ENCODE measurements around the gene MPP3. TPM values are rescaled to one million over a fixed set of nuclear protein-coding genes. Genes with fewer than 3 reads are reported as not detected.

The MPP3 gene
- total RNA-seq, 1 donor from 2014 or later = 6.1 TPM

GRCh38 chr17:43826206-43826605 is 6.7 kb downstream of the MPP3 start:
- peaks cover 8% of the 10 kb centered on the region for H3K27me3 Mint-ChIP-seq (ENCODE audit: insufficient read depth, low read depth)
- Histone ChIP-seq H3K27me3 (peaks cover 2% of the 10 kb centered on the region), H3K4me2 (no peak overlapping the region), H3K36me3 (no peaks in the 10 kb centered on the region), H2AFZ (replicated peaks) (no peak overlapping the region), H3K9me3 (ENCODE audit: low read depth) (no peaks in the 10 kb centered on the region), H3K27ac (no peak overlapping the region), H3K79me2 (ENCODE audit: low read depth) (no peaks in the 10 kb centered on the region), H3K4me3 (no peak overlapping the region), H3F3A (ENCODE audit: low read depth) (no peaks in the 10 kb centered on the region), H3K9ac (no peak overlapping the region), H3K4me1 (no peaks in the 10 kb centered on the region), H4K20me1 (ENCODE audit: low read depth) (no peaks in the 10 kb centered on the region)
- DNase-seq (ENCODE audit: low spot score) = no peak
- peaks cover 9% of the 10 kb centered on the region for H3K4me1 Mint-ChIP-seq
- H3K9me3 Mint-ChIP-seq = no peaks in the 10 kb centered on the region
- no peak for TF ChIP-seq CTCF (IDR thresholded peaks at IDR 0.05)
- no peak for TF ChIP-seq EZH2 (IDR thresholded peaks at IDR 0.05)
- TF ChIP-seq EZH2phosphoT487 (IDR thresholded peaks at IDR 0.05) = no peak
- H3K4me3 Mint-ChIP-seq = no peak overlapping the region
- H3K27ac Mint-ChIP-seq = no peak overlapping the region
- H3K36me3 Mint-ChIP-seq = peaks cover 2% of the 10 kb centered on the region

DNA sequence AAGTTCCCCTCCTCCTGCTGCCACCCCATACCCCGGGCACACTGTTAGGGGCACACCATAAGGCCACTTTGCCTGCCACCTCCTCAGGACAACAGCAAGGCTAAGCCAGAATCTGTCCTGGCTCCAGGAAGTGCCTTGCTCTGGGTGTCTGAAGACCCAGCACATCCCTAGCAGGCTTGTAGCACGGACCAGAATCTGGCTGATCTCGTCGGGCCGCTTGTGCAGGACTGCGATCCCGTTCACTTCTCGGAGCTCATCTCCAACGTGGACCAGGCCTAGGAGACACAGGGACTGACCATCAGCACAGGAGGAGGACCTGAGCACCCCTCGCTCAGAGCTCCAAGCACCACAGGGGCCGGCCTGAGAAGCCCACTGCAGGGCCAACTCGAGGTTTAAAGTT is 7.4 kb downstream of the MPP3 start:
- no peaks in the 10 kb centered on the region for H4K20me1 ChIP-seq (ENCODE audit: low read depth)
- no peaks in the 10 kb centered on the region for H3F3A ChIP-seq (ENCODE audit: low read depth)
- H3K79me2 ChIP-seq (ENCODE audit: low read depth) = no peaks in the 10 kb centered on the region
- H3K9ac ChIP-seq = no peak overlapping the region
- Mint-ChIP-seq H3K27me3 (ENCODE audit: insufficient read depth, low read depth) (peaks cover 6% of the 10 kb centered on the region), H3K27ac (no peak overlapping the region), H3K9me3 (no peaks in the 10 kb centered on the region), H3K36me3 (peaks cover 2% of the 10 kb centered on the region), H3K4me3 (no peak overlapping the region), H3K4me1 (peaks cover 3% of the 10 kb centered on the region)
- H3K27me3 ChIP-seq = no peaks in the 10 kb centered on the region
- no peaks in the 10 kb centered on the region for H3K9me3 ChIP-seq (ENCODE audit: low read depth)
- no peaks in the 10 kb centered on the region for H3K4me1 ChIP-seq
- DNase-seq (ENCODE audit: low spot score) = no peak
- no peak overlapping the region for H3K27ac ChIP-seq
- H3K4me2 ChIP-seq = no peak overlapping the region
- no peaks in the 10 kb centered on the region for H3K36me3 ChIP-seq
- no peak overlapping the region for H2AFZ ChIP-seq (replicated peaks)
- TF ChIP-seq CTCF (IDR thresholded peaks at IDR 0.05) (no peak), EZH2phosphoT487 (IDR thresholded peaks at IDR 0.05) (no peak), EZH2 (IDR thresholded peaks at IDR 0.05) (no peak)
- H3K4me3 ChIP-seq = no peak overlapping the region

GRCh38 chr17:43823350-43824084 is 9.4 kb downstream of the MPP3 start:
- no peak overlapping the region for H3K27ac Mint-ChIP-seq
- peaks cover 4% of the 10 kb centered on the region for H3K27me3 Mint-ChIP-seq (ENCODE audit: insufficient read depth, low read depth)
- no peaks in the 10 kb centered on the region for H3K4me1 Mint-ChIP-seq
- Histone ChIP-seq H3K36me3 (no peaks in the 10 kb centered on the region), H3K27ac (no peak overlapping the region), H4K20me1 (ENCODE audit: low read depth) (no peaks in the 10 kb centered on the region), H2AFZ (replicated peaks) (no peak overlapping the region), H3K4me2 (no peak overlapping the region), H3F3A (ENCODE audit: low read depth) (no peaks in the 10 kb centered on the region), H3K27me3 (no peaks in the 10 kb centered on the region), H3K79me2 (ENCODE audit: low read depth) (no peaks in the 10 kb centered on the region), H3K9me3 (ENCODE audit: low read depth) (no peaks in the 10 kb centered on the region), H3K4me3 (no peak overlapping the region), H3K4me1 (no peaks in the 10 kb centered on the region), H3K9ac (no peak overlapping the region)
- H3K36me3 Mint-ChIP-seq = no peaks in the 10 kb centered on the region
- no peak for DNase-seq (ENCODE audit: low spot score)
- H3K9me3 Mint-ChIP-seq = no peaks in the 10 kb centered on the region
- TF ChIP-seq EZH2 (IDR thresholded peaks at IDR 0.05) = no peak
- TF ChIP-seq EZH2phosphoT487 (IDR thresholded peaks at IDR 0.05) = no peak
- TF ChIP-seq CTCF (IDR thresholded peaks at IDR 0.05) = no peak
- H3K4me3 Mint-ChIP-seq = no peak overlapping the region

Data from neural progenitor cell (in vitro differentiated cells).